ENCODE measurements around the gene WIPF2.

WIPF2 gene

DNA sequence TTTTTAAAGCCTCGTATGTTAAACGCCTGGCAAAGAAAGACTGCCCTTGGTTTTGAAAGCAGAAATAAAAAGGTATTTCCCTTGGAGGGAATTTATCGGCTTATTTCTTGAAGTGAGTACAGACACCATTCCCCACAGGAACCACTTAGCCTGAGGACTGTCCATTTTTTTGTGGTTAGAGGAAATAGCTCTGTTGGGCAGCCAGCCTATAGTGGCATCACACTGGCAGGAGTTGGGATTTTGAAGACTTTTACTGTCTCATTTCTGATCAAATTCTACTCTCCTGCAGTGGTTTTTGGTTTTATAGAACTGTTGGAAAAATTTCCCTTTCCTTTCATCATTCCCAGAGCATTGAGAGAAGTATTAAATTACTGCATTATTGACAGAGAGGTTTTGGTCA is 34.5 kb downstream of the WIPF2 start:
- no peak for DNase-seq

GRCh38 chr17:40259505-40259904 is 40.4 kb downstream of the WIPF2 start:
- no peak for DNase-seq

DNA sequence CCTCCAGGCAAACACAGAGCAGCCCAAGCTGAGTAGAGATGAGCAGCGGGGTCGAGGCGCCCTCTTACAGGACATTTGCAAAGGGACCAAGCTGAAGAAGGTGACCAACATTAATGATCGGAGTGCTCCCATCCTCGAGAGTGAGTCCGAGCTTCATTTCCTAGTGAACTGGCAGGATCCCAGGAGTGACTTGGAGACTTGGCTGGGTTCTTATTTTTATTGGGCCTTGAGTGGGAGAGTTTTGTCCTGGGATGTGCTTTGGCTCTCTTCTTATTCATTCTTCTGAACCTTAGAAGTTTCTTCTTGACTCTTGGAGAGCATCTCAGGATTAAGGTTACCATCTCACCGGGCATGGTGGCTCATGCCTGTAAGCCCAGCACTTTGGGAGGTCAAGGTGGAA is 41.4 kb downstream of the WIPF2 start:
- no peak for DNase-seq

GRCh38 chr17:40264458-40265185 is 45.5 kb downstream of the WIPF2 start:
- no peak for DNase-seq

GRCh38 chr17:40265337-40265736 is 46.2 kb downstream of the WIPF2 start:
- no peak for DNase-seq

- DNase-seq: no peak
These were observed 47.8 kb downstream of the WIPF2 start for GRCh38 chr17:40266882-40267281.

DNA sequence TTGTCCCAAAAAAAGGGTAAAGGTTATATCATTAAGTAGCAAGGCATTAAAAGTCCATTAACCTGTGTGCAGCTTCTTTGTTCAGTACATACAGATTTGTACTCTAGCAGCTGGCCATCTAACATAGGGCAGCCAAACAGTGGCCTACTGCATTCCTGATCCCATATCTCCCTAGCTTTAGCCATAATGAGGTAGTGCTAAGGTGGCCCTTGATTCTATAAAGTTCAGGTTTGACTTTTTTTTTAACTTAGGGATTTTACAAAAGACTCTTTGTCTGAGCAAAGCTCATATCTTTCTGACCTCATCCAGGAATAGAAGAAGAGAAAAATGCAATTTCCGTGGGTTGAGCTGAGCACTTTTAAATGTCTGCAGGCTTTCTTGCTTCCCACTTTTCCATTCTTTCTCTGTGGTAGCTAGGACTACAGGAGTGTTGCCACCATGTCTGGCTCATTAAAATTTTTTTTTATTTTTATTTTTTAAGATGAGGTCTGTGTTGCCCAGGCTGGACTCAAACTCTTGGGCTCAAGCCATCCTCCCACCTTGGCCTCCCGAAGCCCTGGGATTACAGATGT is 49.1 kb downstream of the WIPF2 start:
- DNase-seq: no peak

GRCh38 chr17:40278414-40278813 is 59.3 kb downstream of the WIPF2 start:
- DNase-seq: no peak

GRCh38 chr17:40279402-40279801 is 60.3 kb downstream of the WIPF2 start:
- no peak for DNase-seq

- no peak for DNase-seq
These were observed 62.6 kb downstream of the WIPF2 start for GRCh38 chr17:40281663-40282062.

- DNase-seq: no peak
These were observed 64.6 kb downstream of the WIPF2 start for GRCh38 chr17:40283662-40284061.

DNA sequence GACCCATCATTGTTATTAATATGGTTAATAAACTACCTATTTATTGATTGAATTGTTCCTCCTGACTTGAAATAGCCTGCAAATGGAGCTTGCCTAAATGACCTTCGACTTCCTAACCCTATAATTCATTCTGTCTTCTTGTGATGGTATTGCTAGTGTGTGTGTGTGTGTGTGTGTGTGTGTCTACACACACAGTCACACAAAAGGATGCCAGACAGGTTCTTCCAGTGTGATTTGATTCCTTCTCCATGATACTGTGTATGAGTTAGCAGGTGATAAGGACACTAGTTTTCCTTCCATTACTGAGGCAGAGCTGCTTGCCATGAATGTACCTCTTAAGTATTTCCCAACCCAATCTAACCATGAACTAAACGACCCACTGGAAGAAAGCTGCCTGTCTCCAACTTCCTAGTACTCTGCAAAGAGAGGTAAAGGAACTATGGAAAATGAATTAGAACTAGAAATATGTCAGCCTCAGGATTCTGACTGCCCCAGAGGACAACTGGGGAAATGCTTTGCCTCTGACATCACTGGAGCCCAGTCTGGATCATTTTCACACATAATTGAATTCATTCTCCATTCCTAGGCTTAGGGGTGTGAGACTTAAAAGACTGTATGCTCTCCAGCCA is 65.1 kb downstream of the WIPF2 start:
- DNase-seq: no peak

DNA sequence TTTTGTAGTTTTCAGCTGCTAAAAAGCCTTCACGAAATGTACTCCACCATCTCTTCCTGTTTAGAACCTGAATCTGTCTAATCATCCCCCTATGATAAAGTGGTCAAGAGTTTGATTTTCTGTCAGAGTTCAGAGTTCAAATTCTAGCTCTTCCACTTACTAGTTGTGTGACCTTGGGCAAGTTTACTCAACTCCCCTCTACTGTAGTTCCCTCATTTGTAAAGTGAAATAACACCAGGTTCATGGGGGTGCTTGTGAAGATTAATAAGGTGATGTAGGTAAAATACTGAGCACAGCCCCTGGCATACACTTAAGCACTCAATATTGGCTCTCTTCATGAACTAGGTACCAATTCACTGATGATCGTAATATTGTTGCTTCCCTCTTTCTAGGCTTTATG is 67.4 kb downstream of the WIPF2 start:
- no peak for DNase-seq

GRCh38 chr17:40287159-40287493 is 68.0 kb downstream of the WIPF2 start:
- DNase-seq: no peak

- peak; percentile 98 for DNase-seq
These were observed 68.6 kb downstream of the WIPF2 start, which contains the start of gene CDC6 for GRCh38 chr17:40287494-40288369. Gene CDC6 (plus strand): TSS chr17:40287879. CDS start chr17:40289421, 1,542 bp downstream.

- DNase-seq: peak; percentile 40
These were observed 71.7 kb downstream of the WIPF2 start for GRCh38 chr17:40290629-40291280.

- DNase-seq: no peak
These were observed 72.2 kb downstream of the WIPF2 start for GRCh38 chr17:40291281-40291664.

DNA sequence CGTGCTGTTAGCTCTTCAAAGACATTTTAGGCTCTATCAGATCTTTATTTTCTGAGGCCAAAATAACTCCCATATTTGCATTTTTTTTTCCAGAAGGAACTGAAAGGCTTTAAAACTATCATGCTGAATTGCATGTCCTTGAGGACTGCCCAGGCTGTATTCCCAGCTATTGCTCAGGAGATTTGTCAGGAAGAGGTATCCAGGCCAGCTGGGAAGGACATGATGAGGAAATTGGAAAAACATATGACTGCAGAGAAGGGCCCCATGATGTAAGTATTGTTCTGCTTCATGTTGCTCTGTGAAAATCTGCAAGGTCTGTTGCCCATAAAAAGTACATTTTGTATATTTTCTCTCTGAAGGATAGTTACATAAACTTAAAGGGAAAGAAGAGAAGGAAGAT is 74.3 kb downstream of the WIPF2 start:
- DNase-seq: no peak

DNA sequence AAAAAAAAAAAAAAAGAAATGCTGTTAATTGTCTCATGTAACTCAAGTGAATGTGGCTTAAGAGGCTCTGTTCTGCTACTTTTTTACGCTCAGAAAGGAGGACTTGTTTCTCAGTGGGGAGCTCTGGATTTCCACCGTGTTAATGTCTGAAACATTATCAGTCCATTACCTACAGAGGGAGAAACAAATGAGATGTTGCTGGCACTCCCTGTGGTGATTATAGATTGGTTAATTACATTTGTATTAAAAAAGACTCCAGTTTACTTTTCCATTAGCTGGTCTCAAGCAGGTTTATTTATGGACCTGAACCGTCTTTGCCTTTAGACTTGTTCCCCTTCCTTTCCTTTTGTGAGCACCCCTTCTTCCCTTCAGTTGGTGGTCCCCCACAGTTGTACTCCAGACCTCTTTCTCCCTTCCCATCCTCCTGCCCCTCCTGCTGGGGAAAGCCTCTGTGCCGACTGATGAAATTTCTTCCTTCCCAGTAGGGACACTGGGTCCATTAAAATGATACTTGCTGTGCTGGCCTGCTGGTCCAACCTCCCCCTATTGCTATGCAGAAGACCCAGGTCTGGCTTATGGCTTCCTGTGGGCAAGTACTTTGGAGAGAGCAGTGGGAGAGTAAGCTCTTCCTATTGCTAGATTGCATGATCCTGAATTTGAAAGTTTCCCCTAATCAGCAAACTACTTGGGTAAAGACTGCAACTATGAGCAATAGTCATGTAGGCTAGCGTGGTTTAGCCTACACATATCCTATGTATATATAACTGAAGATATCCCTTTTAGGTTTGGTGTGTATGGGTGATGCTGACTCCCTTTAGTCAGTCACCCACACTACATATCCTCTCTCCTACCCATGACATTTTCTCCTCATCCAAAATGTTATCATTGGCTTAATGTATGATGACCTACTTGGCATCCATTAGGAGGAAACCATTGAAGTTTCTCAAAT is 76.7 kb downstream of the WIPF2 start:
- DNase-seq: no peak

DNA sequence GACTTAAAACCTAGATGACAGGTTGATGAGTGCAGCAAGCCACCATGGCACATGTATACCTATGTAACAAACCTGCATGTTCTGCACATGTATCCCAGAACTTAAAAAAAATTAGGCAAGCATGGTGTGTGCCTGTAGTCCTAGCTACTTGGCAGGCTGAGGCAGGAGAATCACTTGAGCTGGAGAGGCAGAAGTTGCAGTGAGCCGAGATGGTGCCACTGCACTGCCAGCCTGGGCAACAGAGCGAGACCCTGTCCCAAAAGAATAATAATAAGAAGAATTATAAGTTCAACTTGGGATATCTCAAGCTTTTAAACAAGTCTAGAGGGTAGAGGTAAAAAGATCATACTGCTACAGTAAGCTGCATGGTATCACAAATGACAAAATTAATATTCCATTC is 78.4 kb downstream of the WIPF2 start:
- DNase-seq: no peak

- no peak for DNase-seq
These were observed 79.6 kb downstream of the WIPF2 start for GRCh38 chr17:40298726-40299125.

Data from CD4-positive, alpha-beta T cell treated with Interleukin-6 for 4 hours (primary cell).